HEK293T (cell line): ENCODE measurements around the gene HTR3C.

ENCODE experiments used
- ARNT ChIP-seq: fragments of 450-650 bp; IDR thresholded peaks from 2 replicates; pipeline ENCODE4 v1.6.1; 2017; ENCODE audit warnings: mild to moderate bottlenecking
- BHLHE40 ChIP-seq: fragments of 450-650 bp; IDR thresholded peaks from 2 replicates; pipeline ENCODE4 v1.6.1; 2016; ENCODE audit warnings: mild to moderate bottlenecking, moderate library complexity, borderline replicate concordance
- CTBP1 ChIP-seq: fragments of 450-650 bp; IDR thresholded peaks from 2 replicates; pipeline ENCODE4 v1.6.1; 2016; ENCODE audit warnings: borderline replicate concordance
- ELF4 ChIP-seq: fragments of 450-650 bp; IDR thresholded peaks from 2 replicates; pipeline ENCODE4 v1.6.1; 2017; ENCODE audit warnings: antibody characterized with exemption
- FOXA1 ChIP-seq: fragments of 450-650 bp; IDR thresholded peaks from 2 replicates; pipeline ENCODE4 v1.6.1; 2016; ENCODE audit warnings: mild to moderate bottlenecking
- FOXK2 ChIP-seq: fragments of 450-650 bp; IDR thresholded peaks from 2 replicates; pipeline ENCODE4 v1.6.1; 2016; ENCODE audit warnings: mild to moderate bottlenecking
- FOXM1 ChIP-seq: fragments of 450-650 bp; IDR thresholded peaks from 2 replicates; pipeline ENCODE4 v1.6.1; 2017; ENCODE audit warnings: mild to moderate bottlenecking, borderline replicate concordance
- L3MBTL2 ChIP-seq: fragments of 450-650 bp; conservative IDR thresholded peaks from 2 replicates; pipeline ENCODE4 v1.6.1; 2016; ENCODE audit warnings: mild to moderate bottlenecking
- NFRKB ChIP-seq: fragments of 450-650 bp; IDR thresholded peaks from 2 replicates; pipeline ENCODE4 v1.6.1; 2016; ENCODE audit warnings: mild to moderate bottlenecking, moderate library complexity
- PKNOX1 ChIP-seq: fragments of 450-650 bp; IDR thresholded peaks from 2 replicates; pipeline ENCODE4 v1.6.1; 2016
- SP1 ChIP-seq: fragments of 450-650 bp; IDR thresholded peaks from 2 replicates; pipeline ENCODE4 v1.6.1; 2017
- SUZ12 ChIP-seq: fragments of 450-650 bp; IDR thresholded peaks from 2 replicates; pipeline ENCODE4 v1.6.1; 2016; ENCODE audit warnings: mild to moderate bottlenecking
- TARDBP ChIP-seq: fragments of 450-650 bp; IDR thresholded peaks from 2 replicates; pipeline ENCODE4 v1.6.1; 2016
- ZNF384 ChIP-seq: fragments of 450-650 bp; IDR thresholded peaks from 2 replicates; pipeline ENCODE4 v1.6.1; 2016

GRCh38 chr3:184022323-184022722 lies 30.5 kb upstream of the HTR3C start:
- TF ChIP-seq FOXK2 (no peak), PKNOX1 (no peak), CTBP1 (no peak), BHLHE40 (no peak), ZNF384 (no peak), SP1 (no peak), L3MBTL2 (no peak), NFRKB (no peak), FOXM1 (no peak), ARNT (no peak), FOXA1 (no peak), TARDBP (no peak), ELF4 (no peak), SUZ12 (no peak)
